Stimulated activated naive CD4-positive, alpha-beta T cell (primary cell): ENCODE measurements around the gene MEST.
"Not testable (repeated sequence)": the region's sequence is repeated elsewhere in the genome, so short reads cannot be mapped to it uniquely, and the experiment has no call there.

Source experiments
- DNase-seq, 6 experiments: peaks; one replicate each; lab custom pipeline; 2025; lab: John Stamatoyannopoulos, UW

The MEST gene

GRCh38 chr7:130491841-130492522 lies at the start of gene MEST:
TSS of gene MEST (plus strand) at chr7:130492085. CDS start at chr7:130492314, 229 bp downstream.
- DNase-seq = peak in 2 of 6 experiments; percentile 2

GRCh38 chr7:130442601-130443000 lies 49.3 kb upstream of the MEST start:
- DNase-seq = no peak

GRCh38 chr7:130444234-130444633 lies 47.7 kb upstream of the MEST start:
- no peak for DNase-seq

- no peak for DNase-seq
Measured at GRCh38 chr7:130444751-130445407, 47.0 kb upstream of the MEST start.

- no peak for DNase-seq
Measured at GRCh38 chr7:130446259-130446658, 45.6 kb upstream of the MEST start.

GRCh38 chr7:130451344-130451743 lies 40.5 kb upstream of the MEST start:
- not testable (repeated sequence) for DNase-seq

- DNase-seq = no peak
Measured at GRCh38 chr7:130452951-130453350, 38.9 kb upstream of the MEST start.

- DNase-seq = no peak
Measured at GRCh38 chr7:130454959-130455358, 36.9 kb upstream of the MEST start.

- peak in 2 of 6 experiments; percentile 8 to 10 for DNase-seq
Measured at GRCh38 chr7:130458257-130458656, 33.6 kb upstream of the MEST start.

GRCh38 chr7:130461272-130461671 lies 30.6 kb upstream of the MEST start:
- no peak for DNase-seq

- peak in 2 of 6 experiments; percentile 2 to 18 for DNase-seq
Measured at GRCh38 chr7:130463553-130464434, 28.1 kb upstream of the MEST start.

- DNase-seq = no peak
Measured at GRCh38 chr7:130468612-130469011, 23.3 kb upstream of the MEST start.

- no peak for DNase-seq
Measured at GRCh38 chr7:130471974-130472373, 19.9 kb upstream of the MEST start.

GRCh38 chr7:130473289-130473688 lies 18.6 kb upstream of the MEST start:
- no peak for DNase-seq

- no peak for DNase-seq
Measured at GRCh38 chr7:130473876-130474275, 18.0 kb upstream of the MEST start.

- DNase-seq = no peak
Measured at GRCh38 chr7:130475776-130476175, 16.1 kb upstream of the MEST start.

- DNase-seq = no peak
Measured at GRCh38 chr7:130476297-130477150, 15.4 kb upstream of the MEST start.

- no peak for DNase-seq
Measured at GRCh38 chr7:130478991-130479390, 12.9 kb upstream of the MEST start.

GRCh38 chr7:130479716-130480400 lies 12.0 kb upstream of the MEST start:
- DNase-seq = no peak

GRCh38 chr7:130481898-130482297 lies 10.0 kb upstream of the MEST start:
- no peak for DNase-seq

GRCh38 chr7:130483031-130483430 lies 8.9 kb upstream of the MEST start:
- DNase-seq = no peak
